Hypothalamus (tissue), 51 donors: ENCODE measurements around the gene MAT1A.
A peak's percentile ranks its signal among the peaks of the same experiment; 100 is the strongest.
"Not testable (repeated sequence)": the region's sequence is repeated elsewhere in the genome, so short reads cannot be mapped to it uniquely, and the experiment has no call there.

Source experiments
- DNase-seq, 51 donors: peaks; one replicate each; lab custom pipeline; 2025; lab: John Stamatoyannopoulos, UW

The MAT1A gene

GRCh38 chr10:80289451-80290287, at the start of gene MAT1A:
Gene MAT1A (minus strand): TSS chr10:80289658. CDS start chr10:80289423, 235 bp downstream.
- peak in 1 of 51 donors; percentile 5 for DNase-seq

GRCh38 chr10:80333983-80334382, 44.5 kb upstream of the MAT1A start:
- DNase-seq, result no peak

GRCh38 chr10:80324891-80325364, 35.5 kb upstream of the MAT1A start:
- DNase-seq, result no peak

GRCh38 chr10:80324086-80324485, 34.6 kb upstream of the MAT1A start:
- no peak for DNase-seq

- no peak for DNase-seq
These were observed 33.9 kb upstream of the MAT1A start for GRCh38 chr10:80323311-80323710.

GRCh38 chr10:80322711-80323110, 33.3 kb upstream of the MAT1A start:
- DNase-seq, result no peak

- no peak for DNase-seq
These were observed 32.7 kb upstream of the MAT1A start for GRCh38 chr10:80322158-80322557.

GRCh38 chr10:80321183-80321582, 31.7 kb upstream of the MAT1A start:
- no peak for DNase-seq

GRCh38 chr10:80320377-80320776, 30.9 kb upstream of the MAT1A start:
- DNase-seq, result no peak

GRCh38 chr10:80319725-80320290, 30.4 kb upstream of the MAT1A start:
- no peak for DNase-seq

- no peak for DNase-seq
These were observed 29.9 kb upstream of the MAT1A start for GRCh38 chr10:80319318-80319717.

- DNase-seq, result no peak
These were observed 29.3 kb upstream of the MAT1A start for GRCh38 chr10:80318742-80319141.

GRCh38 chr10:80315391-80315790, 25.9 kb upstream of the MAT1A start:
- DNase-seq, result no peak

GRCh38 chr10:80313523-80313922, 24.1 kb upstream of the MAT1A start:
- no peak for DNase-seq

GRCh38 chr10:80305989-80306388, 16.5 kb upstream of the MAT1A start:
- DNase-seq, result not testable (repeated sequence)

GRCh38 chr10:80296942-80297341, 7.5 kb upstream of the MAT1A start:
- no peak for DNase-seq

GRCh38 chr10:80292607-80293239, 3.3 kb upstream of the MAT1A start:
- DNase-seq, result no peak

GRCh38 chr10:80290474-80291220, 1.2 kb upstream of the MAT1A start:
- DNase-seq, result no peak

GRCh38 chr10:80288849-80289248, 609 bp downstream of the MAT1A start:
- DNase-seq, result no peak

GRCh38 chr10:80284522-80284921, 4.9 kb downstream of the MAT1A start:
- DNase-seq, result no peak
